GM18907 (cell line): ENCODE data around the gene NME9.

Experiments
- ATAC-seq: cut with Tn5 transposase; IDR thresholded peaks from one replicate; pipeline ENCODE4 v1.9.1; 2021; ENCODE audit warnings: mild to moderate bottlenecking, moderate library complexity; ENCODE audit not compliant: unreplicated experiment

NME9 gene

GRCh38 chr3:138363322-138363721 lies 33.7 kb upstream of the NME9 start:
- ATAC-seq = no peak

GRCh38 chr3:138362538-138362937 lies 32.9 kb upstream of the NME9 start:
- ATAC-seq = no peak

- no peak for ATAC-seq
These were observed 31.9 kb upstream of the NME9 start for GRCh38 chr3:138361561-138361971.

- no peak for ATAC-seq
These were observed 31.3 kb upstream of the NME9 start for GRCh38 chr3:138360869-138361525.

GRCh38 chr3:138359919-138360868 lies 30.5 kb upstream of the NME9 start:
- ATAC-seq = no peak

GRCh38 chr3:138359148-138359918 lies 29.7 kb upstream of the NME9 start:
- no peak for ATAC-seq

- ATAC-seq = no peak
These were observed 27.2 kb upstream of the NME9 start for GRCh38 chr3:138356730-138357405.

- ATAC-seq = no peak
These were observed 25.4 kb upstream of the NME9 start for GRCh38 chr3:138355071-138355470.

- ATAC-seq = no peak
These were observed 24.7 kb upstream of the NME9 start for GRCh38 chr3:138354376-138354775.

GRCh38 chr3:138351916-138352550 lies 22.4 kb upstream of the NME9 start:
- ATAC-seq = no peak

- ATAC-seq = no peak
These were observed 21.5 kb upstream of the NME9 start for GRCh38 chr3:138351151-138351550.

- no peak for ATAC-seq
These were observed 20.4 kb upstream of the NME9 start for GRCh38 chr3:138349926-138350665.

- no peak for ATAC-seq
These were observed 19.4 kb upstream of the NME9 start for GRCh38 chr3:138348754-138349739.

- no peak for ATAC-seq
These were observed 18.5 kb upstream of the NME9 start, which contains the start of gene MRAS for GRCh38 chr3:138347960-138348753. MRAS (plus strand) TSS chr3:138348579; CDS start chr3:138372884, 24,305 bp downstream.

GRCh38 chr3:138344754-138345153 lies 15.1 kb upstream of the NME9 start:
- no peak for ATAC-seq

- ATAC-seq = no peak
These were observed 10.9 kb upstream of the NME9 start for GRCh38 chr3:138340511-138340910.

GRCh38 chr3:138338811-138339210 lies 9.2 kb upstream of the NME9 start:
- ATAC-seq = no peak

GRCh38 chr3:138338244-138338643 lies 8.6 kb upstream of the NME9 start:
- no peak for ATAC-seq
